ENCODE measurements around the gene FOXO6. TPM values are rescaled to one million over a fixed set of nuclear protein-coding genes. Genes with fewer than 3 reads are reported as not detected.

Gene FOXO6
- total RNA-seq, 1 experiment from 2014 or later = 0.59 TPM

- ChIA-PET POLR2A (no interaction called here), CTCF (interaction anchor here (1.0 kb wide), 1 partner anchor 10 kb away, joined by 3 read pairs; no protein-coding TSS in a partner anchor)
- Histone ChIP-seq H3K4me1 (no peaks in the 10 kb centered on the region), H3K9me3 (no peaks in the 10 kb centered on the region), H3K27me3 (replicated peaks; ENCODE audit: control insufficient read depth, insufficient read depth, low read length) (no peaks in the 10 kb centered on the region), H3K4me3 (ENCODE audit: low read depth, low read length) (no peak overlapping the region), H3K36me3 (ENCODE audit: control insufficient read depth, insufficient read depth, low read length) (no peaks in the 10 kb centered on the region)
- Mint-ChIP-seq H3K27ac (ENCODE audit: unreplicated experiment) (no peak overlapping the region), H3K36me3 (ENCODE audit: insufficient read depth, unreplicated experiment) (no peaks in the 10 kb centered on the region), H3K4me1 (ENCODE audit: low read depth, unreplicated experiment) (no peaks in the 10 kb centered on the region), H3K27me3 (ENCODE audit: insufficient read depth, unreplicated experiment) (no peaks in the 10 kb centered on the region), H3K9me3 (ENCODE audit: unreplicated experiment) (no peaks in the 10 kb centered on the region), H3K4me3 (ENCODE audit: unreplicated experiment) (no peak overlapping the region)
- DNase-seq = no peak
- no TSS peak for BruUV-seq (replicated peaks)
- intact Hi-C loops (cut with micrococcal nuclease; ENCODE audit: unreplicated experiment) = no loop called here
- no peak for TF ChIP-seq CTCF (IDR thresholded peaks at IDR 0.05; ENCODE audit: insufficient read depth in 1 of 2, low read depth in 1 of 2, low read length in 1 of 2, severe bottlenecking in 1 of 2, unreplicated experiment in 1 of 2)
These were observed 28.0 kb upstream of the FOXO6 start for GRCh38 chr1:41333146-41333784.

- no peaks in the 10 kb centered on the region for H3K36me3 Mint-ChIP-seq (ENCODE audit: insufficient read depth, unreplicated experiment)
These were observed 22.4 kb upstream of the FOXO6 start for GRCh38 chr1:41338820-41339219.

GRCh38 chr1:41340655-41341364 lies 20.4 kb upstream of the FOXO6 start:
- no peaks in the 10 kb centered on the region for H3K36me3 ChIP-seq (ENCODE audit: control insufficient read depth, insufficient read depth, low read length)
- DNase-seq = no peak
- Mint-ChIP-seq H3K36me3 (ENCODE audit: insufficient read depth, unreplicated experiment) (no peaks in the 10 kb centered on the region), H3K4me1 (ENCODE audit: low read depth, unreplicated experiment) (no peaks in the 10 kb centered on the region), H3K4me3 (ENCODE audit: unreplicated experiment) (no peak overlapping the region), H3K27ac (ENCODE audit: unreplicated experiment) (no peak overlapping the region), H3K9me3 (ENCODE audit: unreplicated experiment) (peaks cover 10% of the 10 kb centered on the region), H3K27me3 (ENCODE audit: insufficient read depth, unreplicated experiment) (no peaks in the 10 kb centered on the region)
- POLR2A ChIA-PET = no interaction called here
- H3K4me1 ChIP-seq = no peaks in the 10 kb centered on the region
- intact Hi-C loops (cut with micrococcal nuclease; ENCODE audit: unreplicated experiment) = no loop called here
- H3K4me3 ChIP-seq (ENCODE audit: low read depth, low read length) = no peak overlapping the region
- no TSS peak for BruUV-seq (replicated peaks)
- H3K9me3 ChIP-seq = no peaks in the 10 kb centered on the region
- CTCF ChIA-PET = no interaction called here
- TF ChIP-seq CTCF (IDR thresholded peaks at IDR 0.05; ENCODE audit: insufficient read depth in 1 of 2, low read depth in 1 of 2, low read length in 1 of 2, severe bottlenecking in 1 of 2, unreplicated experiment in 1 of 2) = no peak
- H3K27me3 ChIP-seq (replicated peaks; ENCODE audit: control insufficient read depth, insufficient read depth, low read length) = no peaks in the 10 kb centered on the region

More at GRCh38 chr1:41338820-41339219, 22.4 kb upstream of the FOXO6 start:
- Histone ChIP-seq H3K4me1 (no peaks in the 10 kb centered on the region), H3K4me3 (ENCODE audit: low read depth, low read length) (no peak overlapping the region), H3K36me3 (ENCODE audit: control insufficient read depth, insufficient read depth, low read length) (no peaks in the 10 kb centered on the region), H3K27me3 (replicated peaks; ENCODE audit: control insufficient read depth, insufficient read depth, low read length) (no peaks in the 10 kb centered on the region), H3K9me3 (no peaks in the 10 kb centered on the region)
- H3K27ac Mint-ChIP-seq (ENCODE audit: unreplicated experiment) = no peak overlapping the region
- no peak for TF ChIP-seq CTCF (IDR thresholded peaks at IDR 0.05; ENCODE audit: insufficient read depth in 1 of 2, low read depth in 1 of 2, low read length in 1 of 2, severe bottlenecking in 1 of 2, unreplicated experiment in 1 of 2)
- DNase-seq = no peak
- intact Hi-C loops (cut with micrococcal nuclease; ENCODE audit: unreplicated experiment) = no loop called here
- H3K4me1 Mint-ChIP-seq (ENCODE audit: low read depth, unreplicated experiment) = no peaks in the 10 kb centered on the region
- BruUV-seq (replicated peaks) = no TSS peak
- H3K9me3 Mint-ChIP-seq (ENCODE audit: unreplicated experiment) = peaks cover 10% of the 10 kb centered on the region
- ChIA-PET POLR2A (no interaction called here), CTCF (no interaction called here)
- H3K27me3 Mint-ChIP-seq (ENCODE audit: insufficient read depth, unreplicated experiment) = no peaks in the 10 kb centered on the region
- H3K4me3 Mint-ChIP-seq (ENCODE audit: unreplicated experiment) = no peak overlapping the region
